GM23338 (cell line): Measurements from ENCODE around the gene ERC2. TPM values are rescaled to one million over a fixed set of nuclear protein-coding genes. Genes with fewer than 3 reads are reported as not detected.

Experiments used
- ATAC-seq: fragments of 200-7000 bp; cut with Tn5 transposase; 3 replicates; pipeline ENCODE4 v1.9.1; 2020
- DNase-seq: peaks from one replicate; pipeline ENCODE4 v3.0.0-alpha.2; 2015; ENCODE audit warnings: low spot score
- H2AFZ ChIP-seq: fragments of 200-600 bp; sonication (generic); 2 replicates; pipeline ENCODE4 v1.8.0; 2016; ENCODE audit warnings: antibody characterized with exemption, mild to moderate bottlenecking, moderate library complexity
- H3F3A ChIP-seq: fragments of 200-600 bp; sonication (generic); replicated peaks from 2 replicates; pipeline ENCODE4 v1.8.0; 2017; ENCODE audit warnings: antibody characterized with exemption, mixed run types, low read depth
- H3K27ac ChIP-seq: fragments of 200-600 bp; sonication (generic); 2 replicates; pipeline ENCODE4 v1.6.1; 2016; ENCODE audit warnings: low read depth
- H3K27me3 ChIP-seq: fragments of 200-600 bp; sonication (generic); 2 replicates; pipeline ENCODE4 v1.8.0; 2016; ENCODE audit warnings: mild to moderate bottlenecking, mixed run types, moderate library complexity; ENCODE audit not compliant: insufficient read depth
- H3K36me3 ChIP-seq: fragments of 200-600 bp; sonication (generic); 2 replicates; pipeline ENCODE4 v1.8.0; 2016; ENCODE audit warnings: mild to moderate bottlenecking; ENCODE audit not compliant: insufficient read depth
- H3K4me1 ChIP-seq: fragments of 200-600 bp; sonication (generic); 2 replicates; pipeline ENCODE4 v1.8.0; 2016; ENCODE audit warnings: mild to moderate bottlenecking, moderate library complexity; ENCODE audit not compliant: insufficient read depth
- H3K4me2 ChIP-seq: fragments of 200-600 bp; sonication (generic); 2 replicates; pipeline ENCODE4 v1.7.1; 2017; ENCODE audit warnings: mixed run types
- H3K4me3 ChIP-seq: fragments of 200-600 bp; sonication (generic); 2 replicates; pipeline ENCODE4 v1.6.1; 2016; ENCODE audit warnings: mixed run types
- H3K79me2 ChIP-seq: fragments of 200-600 bp; sonication (generic); replicated peaks from 2 replicates; pipeline ENCODE4 v1.8.0; 2017; ENCODE audit warnings: mild to moderate bottlenecking; ENCODE audit not compliant: insufficient read depth
- H3K9me2 ChIP-seq: fragments of 200-600 bp; sonication (generic); 2 replicates; pipeline ENCODE4 v1.8.0; 2017; ENCODE audit not compliant: insufficient read depth
- H4K20me1 ChIP-seq: fragments of 200-600 bp; sonication (generic); replicated peaks from 2 replicates; pipeline ENCODE4 v1.8.0; 2017; ENCODE audit warnings: mild to moderate bottlenecking; ENCODE audit not compliant: insufficient read depth
- H3K27ac Mint-ChIP-seq: 2 replicates; pipeline ENCODE4 v1.8.0; 2020; ENCODE audit warnings: inconsistent platforms, mild to moderate bottlenecking, moderate library complexity, mixed read lengths
- H3K27me3 Mint-ChIP-seq: 3 replicates; pipeline ENCODE4 v1.8.0; 2022; ENCODE audit warnings: low read depth, mild to moderate bottlenecking, moderate library complexity, mixed read lengths, inconsistent platforms; ENCODE audit not compliant: insufficient read depth, poor library complexity
- H3K36me3 Mint-ChIP-seq: 3 replicates; pipeline ENCODE4 v1.8.0; 2021; ENCODE audit warnings: low read depth, mild to moderate bottlenecking, inconsistent platforms, moderate library complexity, mixed read lengths
- H3K4me1 Mint-ChIP-seq: 3 replicates; pipeline ENCODE4 v1.8.0; 2020; ENCODE audit warnings: mild to moderate bottlenecking, inconsistent platforms, mixed read lengths
- H3K4me3 Mint-ChIP-seq: 3 replicates; pipeline ENCODE4 v1.8.0; 2021; ENCODE audit warnings: moderate library complexity, mild to moderate bottlenecking, inconsistent platforms, mixed read lengths
- H3K9me3 Mint-ChIP-seq: 3 replicates; pipeline ENCODE4 v1.8.0; 2020; ENCODE audit warnings: moderate library complexity, mild to moderate bottlenecking, inconsistent platforms, mixed read lengths
- CTCF ChIP-seq, 2 experiments: fragments of 200-600 bp in 1 of 2; sonication (generic) in 1 of 2; conservative IDR thresholded peaks; 2 replicates each; pipeline versions ENCODE4 v1.5.1 to v1.6.1; 2016 to 2017; ENCODE audit warnings: antibody characterized with exemption in 2 of 2, low read depth in 2 of 2, mild to moderate bottlenecking in 2 of 2, moderate library complexity in 1 of 2
- ETS1 ChIP-seq: IDR thresholded peaks from 2 replicates; pipeline ENCODE4 v1.6.1; 2016; ENCODE audit warnings: antibody characterized with exemption
- EZH2 ChIP-seq: fragments of 200-600 bp; sonication (generic); IDR thresholded peaks from one replicate; pipeline ENCODE4 v1.8.0; 2017; ENCODE audit warnings: antibody characterized with exemption, mild to moderate bottlenecking, low read depth; ENCODE audit not compliant: unreplicated experiment
- EZH2phosphoT487 ChIP-seq: fragments of 200-600 bp; sonication (generic); IDR thresholded peaks from one replicate; pipeline ENCODE4 v1.8.1; 2018; ENCODE audit warnings: antibody characterized with exemption; ENCODE audit not compliant: unreplicated experiment
- JUNB ChIP-seq: IDR thresholded peaks from one replicate; pipeline ENCODE4 v1.6.1; 2016; ENCODE audit warnings: antibody characterized with exemption; ENCODE audit not compliant: unreplicated experiment
- ZNF331 ChIP-seq: fragments of 250-450 bp; sonication (Bioruptor Pico); IDR thresholded peaks from 2 replicates; pipeline ENCODE4 v1.5.0; 2020; ENCODE audit warnings: low read depth, mild to moderate bottlenecking, moderate library complexity
- ZNF462 ChIP-seq: fragments of 250-450 bp; sonication (Bioruptor Pico); IDR thresholded peaks from 2 replicates; pipeline ENCODE4 v1.5.0; 2020; ENCODE audit warnings: mild to moderate bottlenecking, moderate library complexity
- polyA plus RNA-seq: library from polyadenylated mRNA; unstranded; fragments of >200 nt; fragmentation: Nextera tagmentation; extraction: Ambion mirVana; gene quantifications from 2 replicates; pipeline ENCODE4 v1.2.1, GENCODE V29; 2016
- total RNA-seq: library from RNA; depleted of rRNA; stranded (reverse); fragments of >200 nt; shearing (Covaris generic); gene quantifications from 2 replicates; pipeline ENCODE4 v1.2.3, GENCODE V29; 2014

ERC2 gene
- total and polyA plus RNA-seq, 2 experiments from 2014 or later = 11.8 to 13.7 TPM

GRCh38 chr3:55894605-55895004, 573.7 kb downstream of the ERC2 start (continued):
- no peak for TF ChIP-seq ZNF462 (CRISPR knock-in tag)
- TF ChIP-seq JUNB = no peak
- no peak for TF ChIP-seq EZH2phosphoT487

GRCh38 chr3:55893045-55893664, 575.1 kb downstream of the ERC2 start:
- no peaks in the 10 kb centered on the region for H3K36me3 Mint-ChIP-seq
- DNase-seq = no peak
- TF ChIP-seq ETS1 (no peak), EZH2 (no peak), ZNF331 (no peak), CTCF (conservative IDR thresholded peaks at IDR 0.05; ENCODE audit: low read depth in 2 of 2) (no peak)

More at GRCh38 chr3:55893045-55893664, 575.1 kb downstream of the ERC2 start:
- Mint-ChIP-seq H3K27me3 (peaks cover 2% of the 10 kb centered on the region), H3K27ac (no peak overlapping the region), H3K4me1 (peaks cover 21% of the 10 kb centered on the region), H3K9me3 (no peaks in the 10 kb centered on the region), H3K4me3 (no peak overlapping the region)
- H3K27ac ChIP-seq = no peak overlapping the region
- H3K27me3 ChIP-seq = no peaks in the 10 kb centered on the region
- no peak overlapping the region for H3K4me2 ChIP-seq
- no peaks in the 10 kb centered on the region for H4K20me1 ChIP-seq
- no peak for ATAC-seq
- H3K36me3 ChIP-seq = no peaks in the 10 kb centered on the region
- H3K4me1 ChIP-seq = peaks cover 10% of the 10 kb centered on the region
- no peaks in the 10 kb centered on the region for H3K79me2 ChIP-seq
- no peak overlapping the region for H2AFZ ChIP-seq
- H3K4me3 ChIP-seq = no peak overlapping the region
- H3F3A ChIP-seq = no peaks in the 10 kb centered on the region
- H3K9me2 ChIP-seq = no peaks in the 10 kb centered on the region
